HG03280 (cell line): Measurements from ENCODE around the gene ASIC4.

Experiments used
- ATAC-seq: cut with Tn5 transposase; IDR thresholded peaks from one replicate; pipeline ENCODE4 v1.9.1; 2021; ENCODE audit warnings: mild to moderate bottlenecking, moderate library complexity; ENCODE audit not compliant: unreplicated experiment

Gene ASIC4, protein sequence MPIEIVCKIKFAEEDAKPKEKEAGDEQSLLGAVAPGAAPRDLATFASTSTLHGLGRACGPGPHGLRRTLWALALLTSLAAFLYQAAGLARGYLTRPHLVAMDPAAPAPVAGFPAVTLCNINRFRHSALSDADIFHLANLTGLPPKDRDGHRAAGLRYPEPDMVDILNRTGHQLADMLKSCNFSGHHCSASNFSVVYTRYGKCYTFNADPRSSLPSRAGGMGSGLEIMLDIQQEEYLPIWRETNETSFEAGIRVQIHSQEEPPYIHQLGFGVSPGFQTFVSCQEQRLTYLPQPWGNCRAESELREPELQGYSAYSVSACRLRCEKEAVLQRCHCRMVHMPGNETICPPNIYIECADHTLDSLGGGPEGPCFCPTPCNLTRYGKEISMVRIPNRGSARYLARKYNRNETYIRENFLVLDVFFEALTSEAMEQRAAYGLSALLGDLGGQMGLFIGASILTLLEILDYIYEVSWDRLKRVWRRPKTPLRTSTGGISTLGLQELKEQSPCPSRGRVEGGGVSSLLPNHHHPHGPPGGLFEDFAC

DNA sequence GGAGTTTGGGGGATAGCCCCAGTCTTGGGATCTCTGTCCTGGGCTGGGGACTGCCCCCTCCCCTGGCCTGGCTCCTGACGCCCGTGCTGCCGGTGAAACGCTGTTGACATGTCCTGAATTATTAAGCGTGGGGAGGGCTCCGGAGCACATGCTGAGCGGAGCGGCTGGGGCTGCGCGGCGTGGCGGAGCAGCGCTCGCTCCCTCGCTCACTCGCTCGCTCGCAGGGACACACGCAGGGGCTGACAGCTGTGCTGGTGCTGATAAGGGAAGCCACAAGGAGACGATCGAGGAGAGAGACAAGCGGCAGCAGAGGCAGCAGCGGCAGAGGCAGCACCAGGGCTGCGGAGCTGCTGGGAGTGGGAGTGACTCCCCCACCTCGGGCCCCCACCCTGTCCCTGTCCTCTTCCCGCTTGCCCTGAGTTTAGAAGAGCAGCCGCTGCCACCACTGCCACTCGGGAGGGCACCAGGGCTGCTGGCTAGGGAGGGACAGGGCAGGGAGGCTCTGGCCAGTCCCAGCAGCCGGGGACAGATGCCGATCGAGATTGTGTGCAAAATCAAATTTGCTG lies at the start of gene ASIC4:
TSS of gene ASIC4 (plus strand) at position 287 of the 566 bp plus-strand sequence. CDS start at position 530, 243 bp downstream.
- no peak for ATAC-seq

DNA sequence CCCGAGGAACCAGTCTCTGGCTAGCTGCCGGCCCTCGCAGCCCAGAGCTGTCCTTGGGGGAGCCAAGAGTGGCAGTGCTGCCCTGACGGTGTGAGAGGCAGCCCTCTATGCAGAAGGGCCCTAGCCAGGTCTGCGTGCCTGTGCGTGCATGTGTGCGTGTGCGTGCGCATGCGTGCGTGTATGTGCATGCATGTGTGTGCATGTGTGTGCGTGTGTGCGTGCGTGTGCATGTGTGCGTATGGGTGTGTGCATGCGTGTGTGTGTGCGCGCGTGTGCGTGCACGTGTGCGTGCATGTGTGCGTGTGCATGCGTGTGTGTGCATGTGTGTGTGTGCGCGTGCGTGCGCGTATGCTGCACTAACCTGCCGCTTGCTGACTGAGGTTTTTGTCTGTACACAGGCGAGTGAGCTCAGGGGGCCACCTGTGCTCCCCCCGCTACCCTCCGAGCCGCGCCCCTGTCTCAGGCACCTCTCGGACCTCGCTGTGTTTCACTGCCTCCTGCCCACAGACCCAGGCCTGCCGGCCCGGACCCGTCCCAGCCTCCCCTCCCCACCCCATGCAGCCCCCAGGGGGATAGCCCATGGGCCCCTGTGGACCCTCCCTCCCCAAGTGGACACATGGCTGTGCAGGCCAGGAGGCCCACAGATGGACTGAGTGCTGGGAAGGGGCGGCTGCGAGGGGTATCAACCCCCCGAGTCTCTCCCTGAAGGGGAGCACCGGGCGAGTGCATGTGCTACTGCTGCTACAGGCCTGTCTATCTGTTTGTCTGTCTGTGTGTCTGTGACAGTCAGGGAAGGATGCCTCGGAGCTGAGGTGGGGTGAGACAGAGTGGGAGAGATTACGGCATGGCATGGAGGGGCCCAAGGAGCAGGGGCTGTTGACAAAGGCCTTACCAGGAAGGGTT lies 48.4 kb upstream of the ASIC4 start:
- no peak for ATAC-seq

DNA sequence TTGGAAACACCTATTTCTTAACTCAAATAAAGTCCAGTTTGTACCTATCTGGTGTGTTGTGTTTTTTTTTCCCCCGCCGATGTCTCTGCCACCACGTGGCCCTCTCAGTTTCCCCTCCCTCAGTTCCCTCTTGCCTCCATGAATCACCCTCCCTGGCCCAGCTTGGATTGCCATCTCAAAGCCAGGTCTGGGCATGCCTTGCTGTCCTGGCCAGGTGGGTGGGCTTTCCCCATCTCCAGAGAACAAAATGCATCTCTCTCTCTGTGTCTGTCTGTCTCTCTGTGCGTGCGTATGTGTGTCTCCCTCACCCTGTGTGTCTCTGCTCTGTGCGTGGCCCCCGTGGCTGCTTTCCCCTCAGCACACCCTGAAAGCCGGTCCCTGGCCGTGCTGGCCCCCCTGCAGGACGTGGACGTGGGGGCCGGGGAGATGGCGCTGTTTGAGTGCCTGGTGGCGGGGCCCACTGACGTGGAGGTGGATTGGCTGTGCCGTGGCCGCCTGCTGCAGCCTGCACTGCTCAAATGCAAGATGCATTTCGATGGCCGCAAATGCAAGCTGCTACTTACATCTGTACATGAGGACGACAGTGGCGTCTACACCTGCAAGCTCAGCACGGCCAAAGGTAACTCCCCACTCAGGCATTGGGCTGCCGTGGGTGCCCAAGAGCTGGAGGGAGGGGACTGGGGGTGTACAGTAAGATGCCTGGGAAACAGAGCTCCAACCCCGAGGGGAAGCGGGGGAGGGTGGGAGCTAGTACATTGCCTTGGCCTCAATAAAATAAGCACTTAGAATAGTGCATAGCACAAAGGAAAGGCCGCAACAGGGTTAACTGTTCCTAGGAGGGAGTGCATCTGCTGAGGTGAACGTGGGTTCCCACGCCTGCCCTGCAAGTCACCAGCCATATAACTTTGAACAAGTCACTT lies 47.2 kb upstream of the ASIC4 start:
- ATAC-seq, result no peak

DNA sequence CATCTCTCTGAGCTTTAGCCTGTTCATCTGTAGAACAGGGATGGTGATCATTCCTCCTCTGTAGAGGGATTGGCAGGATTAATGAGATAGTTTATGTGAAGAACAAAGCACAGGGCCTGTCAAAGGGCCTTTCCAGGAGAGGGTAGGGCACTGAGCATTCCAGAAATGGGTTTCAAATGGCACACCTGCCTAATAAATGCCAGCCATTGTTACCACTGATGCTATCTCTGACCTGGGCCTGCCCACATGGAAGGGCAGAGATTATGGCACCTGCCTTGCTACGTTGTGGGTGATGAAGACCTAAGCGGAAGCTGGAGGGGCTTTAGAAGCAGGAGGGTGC lies 46.6 kb upstream of the ASIC4 start:
- ATAC-seq, result no peak

DNA sequence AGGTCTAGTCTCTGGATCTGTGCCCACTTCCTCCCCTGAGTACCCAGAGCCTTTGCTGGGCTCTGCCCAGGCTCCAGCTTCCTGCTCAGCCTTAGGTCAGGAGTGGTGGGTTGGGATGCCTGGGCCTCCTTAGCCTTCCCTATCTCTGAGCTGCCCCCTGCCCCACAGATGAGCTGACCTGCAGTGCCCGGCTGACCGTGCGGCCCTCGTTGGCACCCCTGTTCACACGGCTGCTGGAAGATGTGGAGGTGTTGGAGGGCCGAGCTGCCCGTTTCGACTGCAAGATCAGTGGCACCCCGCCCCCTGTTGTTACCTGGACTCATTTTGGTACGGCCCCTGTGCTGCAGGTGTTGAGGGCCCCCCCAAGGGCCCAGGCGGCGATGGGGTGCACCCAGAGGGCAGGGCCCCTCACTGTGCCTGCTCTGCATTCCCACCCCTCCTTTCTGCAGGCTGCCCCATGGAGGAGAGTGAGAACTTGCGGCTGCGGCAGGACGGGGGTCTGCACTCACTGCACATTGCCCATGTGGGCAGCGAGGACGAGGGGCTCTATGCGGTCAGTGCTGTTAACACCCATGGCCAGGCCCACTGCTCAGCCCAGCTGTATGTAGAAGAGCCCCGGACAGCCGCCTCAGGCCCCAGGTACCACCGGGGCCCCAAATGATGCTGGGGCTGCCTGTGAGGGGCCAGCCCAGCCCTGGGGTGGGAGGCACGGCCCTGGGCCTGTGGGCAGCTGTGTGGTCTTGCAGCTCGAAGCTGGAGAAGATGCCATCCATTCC lies 45.7 kb upstream of the ASIC4 start:
- ATAC-seq, result no peak

DNA sequence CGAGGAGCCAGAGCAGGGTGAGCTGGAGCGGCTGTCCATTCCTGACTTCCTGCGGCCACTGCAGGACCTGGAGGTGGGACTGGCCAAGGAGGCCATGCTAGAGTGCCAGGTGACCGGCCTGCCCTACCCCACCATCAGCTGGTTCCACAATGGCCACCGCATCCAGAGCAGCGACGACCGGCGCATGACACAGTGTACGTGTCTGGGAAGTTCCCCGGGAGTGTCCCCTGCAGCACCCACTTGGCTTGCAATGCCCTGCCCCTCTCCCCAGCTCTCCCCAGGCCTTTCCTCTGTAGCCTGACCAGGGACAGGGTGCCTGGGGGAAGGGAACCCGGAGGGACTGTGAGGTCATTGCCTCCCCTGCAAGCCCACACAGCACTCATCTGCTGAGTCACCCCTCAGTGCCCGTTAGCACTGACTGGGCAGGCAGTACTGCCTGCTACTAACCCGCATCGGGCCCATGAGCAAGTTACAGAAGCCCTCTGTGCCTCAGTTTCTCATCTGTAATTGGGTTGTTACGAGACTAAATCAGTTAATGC lies 45.0 kb upstream of the ASIC4 start:
- ATAC-seq, result no peak

DNA sequence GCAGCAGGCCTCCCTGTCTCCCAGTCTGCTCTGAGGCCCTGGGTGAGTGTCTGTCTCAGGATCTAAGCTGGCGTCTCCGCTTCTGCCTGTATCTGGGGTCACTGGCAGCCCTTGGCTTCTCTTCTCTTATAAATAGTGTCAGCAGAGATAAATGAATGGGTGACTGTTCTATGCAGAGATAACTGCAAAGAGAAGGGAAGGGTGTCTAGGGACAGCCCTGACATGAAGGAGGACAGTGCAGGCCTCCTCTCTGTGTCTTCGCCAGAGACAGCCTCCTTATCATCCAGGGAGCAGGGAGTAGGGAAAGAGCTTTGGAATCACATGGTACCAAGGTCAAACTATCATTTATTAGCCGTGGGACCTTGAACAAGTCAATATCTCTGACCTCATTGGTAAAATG lies 43.9 kb upstream of the ASIC4 start:
- ATAC-seq, result no peak

DNA sequence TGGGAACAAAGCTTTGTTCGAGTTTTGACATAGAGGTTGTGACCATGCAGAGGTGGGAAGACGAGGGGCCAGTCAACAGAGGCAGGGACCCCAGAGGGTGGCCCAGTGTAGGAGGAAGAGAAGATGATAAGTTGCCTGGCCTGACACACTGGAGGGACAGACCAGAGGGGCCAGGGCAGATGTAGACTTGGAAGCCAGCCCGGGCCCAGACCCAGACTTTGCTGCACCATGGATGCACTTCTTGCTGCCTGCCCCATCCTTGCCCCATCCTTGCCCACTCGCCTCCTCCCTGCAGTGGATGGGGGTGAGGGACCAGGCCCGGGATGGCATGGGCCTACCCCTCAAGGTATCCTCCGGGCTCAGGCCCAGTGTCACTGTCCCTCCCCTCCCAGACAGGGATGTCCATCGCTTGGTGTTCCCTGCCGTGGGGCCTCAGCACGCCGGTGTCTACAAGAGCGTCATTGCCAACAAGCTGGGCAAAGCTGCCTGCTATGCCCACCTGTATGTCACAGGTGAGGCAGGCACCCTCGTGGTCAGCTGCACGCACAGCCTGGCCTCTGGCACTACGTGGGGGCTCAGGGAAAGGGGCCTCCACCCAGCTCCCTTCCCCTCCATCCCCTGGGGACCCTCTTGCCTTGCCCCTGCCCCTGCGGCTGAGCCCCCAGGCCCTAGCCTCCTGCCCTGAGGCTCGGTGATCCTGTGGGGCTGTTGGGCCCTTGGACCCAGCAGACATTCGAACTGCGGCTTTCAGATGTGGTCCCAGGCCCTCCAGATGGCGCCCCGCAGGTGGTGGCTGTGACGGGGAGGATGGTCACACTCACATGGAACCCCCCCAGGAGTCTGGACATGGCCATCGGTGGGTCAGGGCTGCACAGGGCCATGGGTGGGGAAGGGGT lies 42.6 kb upstream of the ASIC4 start:
- no peak for ATAC-seq

DNA sequence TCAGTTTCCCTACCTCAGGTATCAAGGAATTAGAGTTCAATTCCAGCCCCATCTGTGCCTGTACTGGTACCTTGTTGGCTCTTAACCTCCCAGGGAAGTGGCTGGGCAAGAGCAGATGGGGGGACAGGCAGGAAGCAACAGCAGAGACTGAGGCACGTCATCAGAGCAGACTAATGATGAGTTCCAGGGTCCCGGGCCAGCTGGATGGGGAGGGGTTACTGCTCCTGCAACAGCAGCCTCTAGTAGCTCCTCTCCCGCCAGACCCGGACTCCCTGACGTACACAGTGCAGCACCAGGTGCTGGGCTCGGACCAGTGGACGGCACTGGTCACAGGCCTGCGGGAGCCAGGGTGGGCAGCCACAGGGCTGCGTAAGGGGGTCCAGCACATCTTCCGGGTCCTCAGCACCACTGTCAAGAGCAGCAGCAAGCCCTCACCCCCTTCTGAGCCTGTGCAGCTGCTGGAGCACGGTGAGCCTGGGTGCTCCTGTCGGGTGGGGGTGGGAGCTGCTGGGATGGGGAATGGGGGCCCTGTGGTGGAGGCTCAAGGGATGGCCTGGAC lies 41.6 kb upstream of the ASIC4 start:
- no peak for ATAC-seq

DNA sequence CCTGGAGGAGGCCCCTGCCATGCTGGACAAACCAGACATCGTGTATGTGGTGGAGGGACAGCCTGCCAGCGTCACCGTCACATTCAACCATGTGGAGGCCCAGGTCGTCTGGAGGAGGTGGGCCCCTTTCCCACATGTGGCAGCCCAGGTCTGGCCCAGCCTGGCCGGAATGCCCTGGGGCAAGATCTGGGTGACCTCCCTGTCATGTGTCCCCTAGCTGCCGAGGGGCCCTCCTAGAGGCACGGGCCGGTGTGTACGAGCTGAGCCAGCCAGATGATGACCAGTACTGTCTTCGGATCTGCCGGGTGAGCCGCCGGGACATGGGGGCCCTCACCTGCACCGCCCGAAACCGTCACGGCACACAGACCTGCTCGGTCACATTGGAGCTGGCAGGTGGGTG lies 40.8 kb upstream of the ASIC4 start:
- ATAC-seq, result no peak

DNA sequence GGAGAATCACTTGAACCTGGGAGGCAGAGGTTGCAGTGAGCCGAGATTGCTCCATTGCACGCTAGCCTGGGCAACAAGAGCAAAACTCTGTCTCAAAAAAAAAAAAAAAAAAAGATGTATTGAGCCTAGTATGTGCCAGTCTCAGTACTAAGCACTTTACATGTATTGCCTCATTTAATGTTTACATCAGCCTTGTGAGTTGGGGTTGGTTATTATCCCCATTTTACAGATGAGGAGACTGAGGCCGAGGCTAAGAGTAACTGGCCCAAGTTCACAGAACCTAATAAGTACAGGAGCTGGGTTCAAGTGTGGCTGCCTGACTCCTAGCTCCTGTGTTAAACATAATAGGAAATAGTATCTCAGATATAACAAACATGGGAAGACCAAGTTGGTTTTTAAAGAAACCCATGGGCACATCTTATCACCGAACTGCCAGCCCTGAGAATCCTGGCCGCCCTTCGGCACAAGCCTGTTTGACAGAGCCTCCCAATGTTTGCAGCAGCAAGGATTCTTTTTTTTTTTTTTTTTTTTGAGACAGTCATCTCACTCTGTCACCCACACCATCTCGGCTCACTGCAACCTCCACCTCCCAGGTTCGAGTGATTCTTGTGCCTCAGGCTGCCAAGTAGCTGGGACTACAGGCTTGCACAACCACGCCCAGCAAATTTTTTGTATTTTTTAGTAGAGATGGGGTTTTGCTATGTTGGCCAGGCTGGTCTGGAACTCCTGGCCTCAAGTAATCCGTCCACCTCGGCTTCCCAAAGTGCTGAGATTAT lies 39.8 kb upstream of the ASIC4 start:
- no peak for ATAC-seq

DNA sequence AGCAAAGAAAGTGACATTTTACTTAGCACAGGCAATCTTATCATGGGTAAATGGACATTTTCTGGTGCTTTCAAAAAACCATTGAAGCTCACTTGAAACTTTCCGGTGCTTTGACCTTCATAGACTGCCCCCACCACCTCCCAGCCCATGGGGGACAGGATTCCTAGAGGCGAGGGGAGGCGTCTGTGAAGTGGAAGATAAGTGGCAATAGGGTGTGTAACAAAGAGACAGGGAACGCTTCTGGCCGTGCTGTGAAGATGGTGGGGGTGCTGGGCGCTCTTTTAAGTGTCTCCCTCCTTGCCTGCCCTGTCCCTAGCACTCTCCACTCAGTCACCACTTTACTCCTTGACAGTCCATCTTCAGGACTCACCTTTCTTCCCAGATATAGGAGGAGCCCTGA lies 39.0 kb upstream of the ASIC4 start:
- no peak for ATAC-seq

DNA sequence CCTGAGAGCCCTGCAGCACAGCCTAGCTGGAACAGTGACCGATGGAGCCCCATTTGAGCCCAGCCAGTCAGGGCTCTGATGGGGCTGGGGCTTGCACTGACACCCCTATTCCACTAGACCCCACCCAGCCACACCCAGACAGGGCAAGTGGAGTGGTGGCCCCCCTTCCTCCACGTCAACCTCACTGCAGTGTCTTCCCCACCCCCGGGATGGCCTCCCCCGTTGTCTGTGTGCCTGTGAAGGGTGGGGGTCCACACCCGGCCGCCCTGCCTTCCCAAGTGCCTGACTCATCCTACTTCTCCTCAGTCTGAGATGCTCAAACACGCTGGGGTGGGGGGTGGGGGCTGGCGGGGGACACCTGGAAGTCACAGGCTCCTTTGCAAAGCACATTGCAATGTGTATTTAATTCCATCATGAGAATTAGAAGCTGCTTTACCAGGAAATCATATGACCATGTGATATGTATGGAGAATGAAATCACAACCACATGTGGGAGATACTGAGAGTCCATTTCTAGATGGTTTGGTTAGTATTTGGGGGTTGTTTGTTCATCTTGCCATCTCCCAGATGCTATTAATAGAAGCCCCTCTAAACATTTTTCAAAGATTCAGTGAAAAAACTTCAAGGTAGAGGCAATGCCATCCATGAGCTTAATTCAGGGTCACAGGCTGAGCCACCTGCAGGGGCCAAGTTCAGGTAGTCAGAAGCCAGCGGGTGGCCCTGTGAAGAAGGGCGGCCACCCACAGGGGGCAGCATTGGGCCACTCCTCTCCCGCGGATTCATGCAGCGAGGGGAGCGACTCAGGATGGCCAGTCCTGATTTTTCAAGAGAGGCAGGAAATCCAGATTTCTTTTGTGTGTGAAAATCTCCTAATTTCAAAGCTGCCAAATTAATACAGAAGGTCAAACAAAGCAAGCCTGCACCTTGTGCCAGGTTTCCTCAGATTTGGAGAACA lies 38.3 kb upstream of the ASIC4 start:
- ATAC-seq, result peak; percentile 74

DNA sequence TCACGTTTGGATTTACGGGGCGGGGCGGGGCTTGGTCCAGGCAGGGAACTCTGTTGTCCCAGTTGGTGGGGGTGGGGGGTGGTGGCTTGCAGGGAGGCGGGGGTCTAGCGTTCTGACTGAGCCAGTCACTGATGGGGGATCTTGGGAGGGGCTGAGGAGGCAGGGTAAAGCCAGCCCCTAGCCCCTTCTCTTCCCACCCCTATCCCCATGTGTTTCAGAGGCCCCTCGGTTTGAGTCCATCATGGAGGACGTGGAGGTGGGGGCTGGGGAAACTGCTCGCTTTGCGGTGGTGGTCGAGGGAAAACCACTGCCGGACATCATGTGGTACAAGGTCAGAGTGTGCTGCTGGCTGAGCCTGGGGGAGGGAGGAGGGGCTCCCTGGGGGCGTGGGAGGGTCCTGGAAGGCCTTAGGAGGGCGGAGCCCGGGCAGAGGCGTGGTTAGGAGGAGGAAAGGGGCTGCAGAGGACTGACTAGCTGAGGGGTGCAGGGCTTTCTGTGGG lies 37.6 kb upstream of the ASIC4 start:
- no peak for ATAC-seq

DNA sequence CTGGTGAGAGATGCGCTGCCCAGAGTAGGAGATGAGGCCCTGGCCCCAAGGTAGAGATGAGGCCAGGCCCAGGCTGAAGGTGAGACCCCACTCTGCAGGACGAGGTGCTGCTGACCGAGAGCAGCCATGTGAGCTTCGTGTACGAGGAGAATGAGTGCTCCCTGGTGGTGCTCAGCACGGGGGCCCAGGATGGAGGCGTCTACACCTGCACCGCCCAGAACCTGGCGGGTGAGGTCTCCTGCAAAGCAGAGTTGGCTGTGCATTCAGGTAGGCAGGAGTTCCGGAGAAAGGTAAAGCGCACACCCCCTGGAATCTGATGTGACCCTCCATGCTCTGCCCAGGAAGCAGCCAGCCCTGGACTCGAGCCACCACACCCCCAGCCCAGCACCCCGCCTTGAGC lies 37.1 kb upstream of the ASIC4 start:
- ATAC-seq, result no peak

DNA sequence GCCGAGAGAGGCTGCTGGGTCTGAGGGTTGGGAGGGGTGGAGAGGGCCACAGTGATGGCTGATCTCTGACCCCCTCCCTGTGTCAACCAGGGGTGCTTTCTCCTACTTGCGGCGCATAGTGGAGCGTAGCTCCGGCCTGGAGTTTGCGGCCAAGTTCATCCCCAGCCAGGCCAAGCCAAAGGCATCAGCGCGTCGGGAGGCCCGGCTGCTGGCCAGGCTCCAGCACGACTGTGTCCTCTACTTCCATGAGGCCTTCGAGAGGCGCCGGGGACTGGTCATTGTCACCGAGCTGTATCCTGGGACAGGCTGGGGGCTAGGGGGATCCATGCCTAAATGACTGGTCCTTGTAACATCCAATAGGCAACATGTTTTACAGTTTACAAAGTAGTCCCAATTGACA lies 36.5 kb upstream of the ASIC4 start:
- no peak for ATAC-seq
